GM10248 (cell line): ENCODE data around the gene MAD2L1BP.
"Not testable (repeated sequence)": the region's sequence is repeated elsewhere in the genome, so short reads cannot be mapped to it uniquely, and the experiment has no call there.

Experiments used
- CTCF ChIA-PET: fragments of 300-600 bp; sonication (Branson Sonifier 250); formaldehyde crosslinking; extraction: SDS; loops from one replicate; lab custom pipeline; 2021; ENCODE audit warnings: antibody characterized with exemption; lab: Yijun Ruan, JAX
- POLR2A ChIA-PET: fragments of 350-650 bp; sonication (Branson Sonifier 250); formaldehyde crosslinking; extraction: SDS; loops from one replicate; lab custom pipeline; 2020; ENCODE audit warnings: antibody characterized with exemption; lab: Yijun Ruan, JAX
- DNase-seq: peaks from one replicate; pipeline ENCODE4 v3.0.0; 2012; ENCODE audit errors: extremely low spot score
- TF ChIP-seq, protein P1 (sequence below): IDR thresholded peaks from 2 replicates; pipeline ENCODE4 v1.5.1; 2012; ENCODE audit warnings: mild to moderate bottlenecking, low read depth; ENCODE audit errors: extremely low read depth, missing control alignments, control extremely low read depth

MAD2L1BP gene

GRCh38 chr6:43639984-43640800, 4.6 kb downstream of the MAD2L1BP start:
- ChIA-PET CTCF (interaction anchor here (0.6 to 6.0 kb wide), 5 partner anchors 10 to 129 kb away, joined by 3 to 32 read pairs (median 3); no protein-coding TSS in a partner anchor), POLR2A (no interaction called here)
- no peak for DNase-seq
- TF ChIP-seq, protein P1, sequence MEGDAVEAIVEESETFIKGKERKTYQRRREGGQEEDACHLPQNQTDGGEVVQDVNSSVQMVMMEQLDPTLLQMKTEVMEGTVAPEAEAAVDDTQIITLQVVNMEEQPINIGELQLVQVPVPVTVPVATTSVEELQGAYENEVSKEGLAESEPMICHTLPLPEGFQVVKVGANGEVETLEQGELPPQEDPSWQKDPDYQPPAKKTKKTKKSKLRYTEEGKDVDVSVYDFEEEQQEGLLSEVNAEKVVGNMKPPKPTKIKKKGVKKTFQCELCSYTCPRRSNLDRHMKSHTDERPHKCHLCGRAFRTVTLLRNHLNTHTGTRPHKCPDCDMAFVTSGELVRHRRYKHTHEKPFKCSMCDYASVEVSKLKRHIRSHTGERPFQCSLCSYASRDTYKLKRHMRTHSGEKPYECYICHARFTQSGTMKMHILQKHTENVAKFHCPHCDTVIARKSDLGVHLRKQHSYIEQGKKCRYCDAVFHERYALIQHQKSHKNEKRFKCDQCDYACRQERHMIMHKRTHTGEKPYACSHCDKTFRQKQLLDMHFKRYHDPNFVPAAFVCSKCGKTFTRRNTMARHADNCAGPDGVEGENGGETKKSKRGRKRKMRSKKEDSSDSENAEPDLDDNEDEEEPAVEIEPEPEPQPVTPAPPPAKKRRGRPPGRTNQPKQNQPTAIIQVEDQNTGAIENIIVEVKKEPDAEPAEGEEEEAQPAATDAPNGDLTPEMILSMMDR, result no peak

DNA sequence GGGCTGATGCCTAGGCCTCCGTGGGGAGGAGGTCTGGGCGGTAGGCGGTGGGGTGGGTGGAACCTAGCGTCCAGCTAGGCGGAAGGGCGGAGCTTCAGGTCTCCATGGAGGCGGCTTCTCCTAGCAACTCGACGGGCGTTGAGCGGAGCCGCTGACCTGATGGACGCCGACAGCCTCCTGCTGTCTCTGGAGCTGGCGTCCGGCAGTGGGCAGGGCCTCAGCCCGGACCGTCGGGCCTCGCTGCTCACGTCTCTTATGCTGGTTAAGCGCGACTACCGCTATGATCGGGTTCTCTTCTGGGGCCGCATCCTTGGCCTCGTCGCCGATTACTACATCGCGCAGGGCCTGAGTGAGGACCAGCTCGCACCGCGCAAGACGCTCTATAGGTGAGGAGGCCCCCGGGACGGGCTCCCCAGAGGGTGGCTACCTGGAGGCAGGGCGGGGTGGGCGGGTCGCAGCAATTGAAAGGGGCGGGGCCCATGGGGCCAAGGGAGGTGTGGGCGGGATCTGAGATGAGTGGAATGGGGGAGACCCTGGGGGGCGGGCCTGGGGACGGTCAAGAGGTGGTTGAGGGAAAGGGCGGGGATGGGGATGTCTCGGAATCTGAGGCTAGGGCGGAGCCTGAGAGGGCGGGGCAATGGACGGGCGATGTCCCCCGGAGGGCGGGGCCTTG, 9.4 kb downstream of the MAD2L1BP start, which contains the start of gene RSPH9:
RSPH9 (plus strand) TSS at position 97 of the 673 bp plus-strand sequence; CDS start at position 160, 63 bp downstream.
- POLR2A ChIA-PET, result interaction anchor here (0.5 to 0.6 kb wide), 4 partner anchors 8 to 577 kb away, joined by 6 to 7 read pairs (median 7); no protein-coding TSS in a partner anchor
- CTCF ChIA-PET, result interaction anchor here (1.1 to 4.2 kb wide), 7 partner anchors 8 to 429 kb away, joined by 3 to 42 read pairs (median 5); no protein-coding TSS in a partner anchor
- TF ChIP-seq, protein P1, result no peak
- DNase-seq, result peak; percentile 81

- CTCF ChIA-PET, result interaction anchor here (1.1 to 4.2 kb wide), 7 partner anchors 9 to 429 kb away, joined by 3 to 42 read pairs (median 5); no protein-coding TSS in a partner anchor
- POLR2A ChIA-PET, result interaction anchor here (0.5 to 0.6 kb wide), 2 partner anchors 8 to 43 kb away, joined by 7 read pairs; no protein-coding TSS in a partner anchor
- TF ChIP-seq, protein P1, result no peak
- no peak for DNase-seq
Observed at GRCh38 chr6:43645613-43645964, 9.9 kb downstream of the MAD2L1BP start.

DNA sequence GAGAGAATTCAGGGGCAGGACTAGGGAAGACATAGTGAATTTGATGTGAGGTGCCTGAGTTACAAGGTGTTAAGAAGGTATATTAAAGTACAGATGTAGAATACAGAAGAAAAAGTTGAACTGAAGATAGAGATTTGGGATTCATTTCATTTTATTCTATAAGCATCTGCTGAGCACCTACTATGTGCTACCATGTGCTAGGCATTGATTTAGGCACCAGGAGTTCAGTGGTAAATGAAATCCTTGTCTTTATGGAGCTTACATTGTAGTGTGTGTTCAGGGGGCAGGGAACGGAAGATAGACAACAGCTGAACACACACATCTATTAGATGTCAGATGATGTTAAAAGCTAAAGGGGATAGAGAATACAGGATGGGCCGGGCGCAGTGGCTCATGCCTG, 12.0 kb downstream of the MAD2L1BP start:
- DNase-seq, result no peak
- ChIA-PET CTCF (interaction anchor here (1.1 to 4.2 kb wide), 4 partner anchors 19 to 431 kb away, joined by 3 to 42 read pairs (median 4); no protein-coding TSS in a partner anchor), POLR2A (interaction anchor here (0.6 kb wide), 1 partner anchor 53 kb away, joined by 3 read pairs; no protein-coding TSS in a partner anchor)
- TF ChIP-seq, protein P1, result no peak

DNA sequence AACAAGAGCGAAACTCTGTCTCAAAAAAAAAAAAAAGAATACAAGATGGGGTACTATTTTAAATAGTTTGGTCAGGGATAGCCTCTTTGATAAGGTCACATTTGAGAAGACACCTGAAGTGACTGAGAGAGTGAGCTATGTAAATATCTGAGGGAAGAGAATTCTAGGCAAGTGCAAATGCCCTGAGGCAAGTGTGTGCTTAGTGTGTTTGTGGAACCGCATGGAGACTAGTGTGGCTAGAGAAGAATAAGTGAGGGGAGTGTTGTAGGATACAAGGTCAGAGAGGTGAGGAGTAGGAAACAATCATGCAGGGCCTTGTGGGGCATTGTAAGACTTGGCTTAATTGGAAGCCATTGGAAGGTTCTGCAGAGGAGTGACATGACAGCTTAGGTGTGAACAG, 12.6 kb downstream of the MAD2L1BP start:
- no peak for DNase-seq
- TF ChIP-seq, protein P1, result no peak
- POLR2A ChIA-PET, result interaction anchor here (0.7 kb wide), 1 partner anchor 17 kb away, joined by 4 read pairs; no protein-coding TSS in a partner anchor
- CTCF ChIA-PET, result interaction anchor here (0.7 to 4.2 kb wide), 5 partner anchors 19 to 277 kb away, joined by 3 to 42 read pairs (median 3); no protein-coding TSS in a partner anchor

- DNase-seq, POLR2A ChIA-PET: not testable (repeated sequence)
- CTCF ChIA-PET, result interaction anchor here (1.2 to 6.0 kb wide), 2 partner anchors 14 to 22 kb away, joined by 5 to 54 read pairs; no protein-coding TSS in a partner anchor
Observed at GRCh38 chr6:43652822-43653221, 17.2 kb downstream of the MAD2L1BP start.
